ENCODE data around the gene ABHD11.

Gene ABHD11

DNA sequence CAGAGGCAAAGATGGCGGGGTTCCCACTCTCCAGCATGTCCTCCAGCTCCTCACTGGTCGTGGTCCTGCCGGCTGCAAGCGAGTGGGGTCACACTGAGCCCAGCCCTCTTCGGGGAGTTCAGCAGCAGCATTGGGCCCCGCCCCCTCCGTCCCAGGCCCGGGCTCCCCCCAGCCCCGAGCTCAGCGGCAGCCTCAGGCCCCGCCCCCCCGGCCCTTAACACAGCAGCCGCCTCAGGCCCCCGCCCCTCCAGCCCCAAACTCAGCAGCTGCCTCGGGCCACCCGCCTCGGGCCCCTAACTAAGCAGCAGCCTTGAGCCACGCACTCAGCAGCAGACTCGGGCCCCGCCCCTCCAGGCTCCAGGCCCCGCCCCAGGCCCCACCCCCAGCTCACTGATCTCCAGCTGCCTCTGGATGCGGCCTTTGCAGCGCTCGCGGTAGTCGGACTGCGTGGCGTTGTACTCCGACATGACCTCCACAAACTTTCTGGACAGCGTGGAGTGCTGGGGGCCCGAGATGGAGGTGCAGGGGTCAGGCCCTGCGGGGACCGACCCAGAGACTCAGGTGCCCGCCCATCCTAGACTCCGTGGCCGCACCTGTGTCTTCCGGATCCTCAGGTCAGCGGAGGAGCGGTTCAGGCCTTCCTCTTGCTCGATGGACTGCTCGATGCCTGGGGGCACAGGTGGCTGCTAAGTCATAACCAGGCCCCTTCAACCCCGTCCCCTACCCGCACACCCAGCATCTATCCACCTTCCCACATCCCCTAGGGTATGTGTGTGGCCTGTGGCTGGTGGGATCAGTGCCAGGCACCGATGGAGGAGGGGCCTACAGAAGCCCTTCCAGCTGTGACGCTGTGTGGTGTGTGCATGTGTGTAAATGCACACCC lies 34.6 kb downstream of the ABHD11 start:
- Histone ChIP-seq H3K9me3 (ENCODE audit: control insufficient read depth, low read length) (no peaks in the 10 kb centered on the region), H3K36me3 (ENCODE audit: control insufficient read depth, insufficient read depth, low read length, severe bottlenecking) (peaks cover 40% of the 10 kb centered on the region), H3K4me1 (ENCODE audit: control insufficient read depth, insufficient read depth, low read length) (peaks cover 6% of the 10 kb centered on the region), H3K27me3 (replicated peaks; ENCODE audit: control insufficient read depth, insufficient read depth, low read length) (no peaks in the 10 kb centered on the region), H3K9ac (ENCODE audit: low read length) (no peak overlapping the region), H3K4me3 (ENCODE audit: low read length) (no peak overlapping the region)
- no peak for DNase-seq (ENCODE audit: low read depth)

GRCh38 chr7:73703225-73703624 lies 35.4 kb downstream of the ABHD11 start:
- no peak for DNase-seq (ENCODE audit: low read depth)
- H3K9me3 ChIP-seq (ENCODE audit: control insufficient read depth, low read length), result no peaks in the 10 kb centered on the region
- H3K27me3 ChIP-seq (replicated peaks; ENCODE audit: control insufficient read depth, insufficient read depth, low read length), result no peaks in the 10 kb centered on the region
- no peak overlapping the region for H3K4me3 ChIP-seq (ENCODE audit: low read length)
- H3K4me1 ChIP-seq (ENCODE audit: control insufficient read depth, insufficient read depth, low read length), result peaks cover 6% of the 10 kb centered on the region
- peaks cover 42% of the 10 kb centered on the region for H3K36me3 ChIP-seq (ENCODE audit: control insufficient read depth, insufficient read depth, low read length, severe bottlenecking)
- H3K9ac ChIP-seq (ENCODE audit: low read length), result no peak overlapping the region

DNA sequence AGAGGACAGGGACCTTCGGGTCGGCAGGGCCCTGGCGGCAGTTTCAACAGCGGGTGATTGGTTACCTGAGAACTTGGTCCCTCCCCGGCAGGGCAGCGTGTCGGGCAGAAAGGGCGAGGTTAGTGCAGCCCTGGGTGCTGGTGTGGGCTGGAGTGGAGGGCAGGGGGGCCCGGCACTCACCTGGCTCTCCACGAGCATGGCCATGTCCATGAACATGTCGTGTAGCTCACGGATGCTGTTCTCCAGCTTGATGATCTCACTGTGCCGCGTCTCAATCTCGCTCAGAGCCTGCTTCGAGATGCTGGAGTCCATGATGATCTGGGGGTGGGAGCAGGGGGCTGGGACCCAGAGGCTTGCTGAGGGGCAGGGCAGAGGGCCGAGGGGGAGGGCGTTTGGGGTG lies 35.9 kb downstream of the ABHD11 start:
- Histone ChIP-seq H3K27me3 (replicated peaks; ENCODE audit: control insufficient read depth, insufficient read depth, low read length) (no peaks in the 10 kb centered on the region), H3K9ac (ENCODE audit: low read length) (no peak overlapping the region), H3K4me1 (ENCODE audit: control insufficient read depth, insufficient read depth, low read length) (peaks cover 6% of the 10 kb centered on the region), H3K36me3 (ENCODE audit: control insufficient read depth, insufficient read depth, low read length, severe bottlenecking) (peaks cover 47% of the 10 kb centered on the region), H3K9me3 (ENCODE audit: control insufficient read depth, low read length) (no peaks in the 10 kb centered on the region), H3K4me3 (ENCODE audit: low read length) (no peak overlapping the region)
- no peak for DNase-seq (ENCODE audit: low read depth)

- Histone ChIP-seq H3K36me3 (ENCODE audit: control insufficient read depth, insufficient read depth, low read length, severe bottlenecking) (peaks cover 51% of the 10 kb centered on the region), H3K4me3 (ENCODE audit: low read length) (no peak overlapping the region), H3K27me3 (replicated peaks; ENCODE audit: control insufficient read depth, insufficient read depth, low read length) (no peaks in the 10 kb centered on the region), H3K9ac (ENCODE audit: low read length) (no peak overlapping the region), H3K4me1 (ENCODE audit: control insufficient read depth, insufficient read depth, low read length) (peaks cover 6% of the 10 kb centered on the region), H3K9me3 (ENCODE audit: control insufficient read depth, low read length) (no peaks in the 10 kb centered on the region)
- no peak for DNase-seq (ENCODE audit: low read depth)
Measured at GRCh38 chr7:73702226-73702625, 36.4 kb downstream of the ABHD11 start.

DNA sequence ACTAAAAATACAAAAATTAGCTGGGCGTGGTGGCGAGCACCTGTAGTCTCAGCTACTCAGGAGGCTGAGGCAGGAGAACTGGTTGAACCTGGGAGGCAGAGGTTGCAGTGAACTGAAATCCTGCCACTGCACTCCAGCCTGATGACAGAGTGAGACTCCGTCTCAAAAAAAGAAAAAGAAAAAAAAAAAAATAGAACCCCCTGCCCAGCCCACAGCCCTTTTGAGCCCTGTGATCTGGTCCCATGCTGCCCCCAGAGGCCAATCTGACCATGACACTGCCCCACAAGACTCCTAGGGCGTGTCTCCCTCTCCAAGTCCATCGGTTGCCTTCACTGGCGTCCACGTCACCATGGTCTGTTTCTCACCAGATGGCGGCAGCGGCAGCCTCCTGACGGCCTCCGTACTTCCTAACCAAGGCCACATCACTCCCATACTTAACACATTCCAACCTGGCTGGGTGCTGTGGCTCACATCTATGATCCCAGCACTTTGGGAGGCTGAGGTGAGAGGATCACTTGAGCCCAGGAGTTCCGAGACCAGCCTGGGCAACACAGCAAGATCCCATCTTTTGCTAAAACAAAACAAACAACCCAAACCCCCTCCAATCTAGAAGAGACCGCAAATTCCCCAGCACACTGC lies 37.1 kb downstream of the ABHD11 start:
- no peaks in the 10 kb centered on the region for H3K9me3 ChIP-seq (ENCODE audit: control insufficient read depth, low read length)
- peaks cover 6% of the 10 kb centered on the region for H3K4me1 ChIP-seq (ENCODE audit: control insufficient read depth, insufficient read depth, low read length)
- DNase-seq (ENCODE audit: low read depth), result peak; percentile 53
- no peak overlapping the region for H3K4me3 ChIP-seq (ENCODE audit: low read length)
- H3K27me3 ChIP-seq (replicated peaks; ENCODE audit: control insufficient read depth, insufficient read depth, low read length), result no peaks in the 10 kb centered on the region
- peaks cover 56% of the 10 kb centered on the region for H3K36me3 ChIP-seq (ENCODE audit: control insufficient read depth, insufficient read depth, low read length, severe bottlenecking)
- no peak overlapping the region for H3K9ac ChIP-seq (ENCODE audit: low read length)

GRCh38 chr7:73700581-73701134 lies 37.9 kb downstream of the ABHD11 start:
- H3K9me3 ChIP-seq (ENCODE audit: control insufficient read depth, low read length), result no peaks in the 10 kb centered on the region
- peaks cover 6% of the 10 kb centered on the region for H3K4me1 ChIP-seq (ENCODE audit: control insufficient read depth, insufficient read depth, low read length)
- no peak overlapping the region for H3K4me3 ChIP-seq (ENCODE audit: low read length)
- no peak for DNase-seq (ENCODE audit: low read depth)
- H3K9ac ChIP-seq (ENCODE audit: low read length), result no peak overlapping the region
- peaks cover 64% of the 10 kb centered on the region for H3K36me3 ChIP-seq (ENCODE audit: control insufficient read depth, insufficient read depth, low read length, severe bottlenecking)
- no peaks in the 10 kb centered on the region for H3K27me3 ChIP-seq (replicated peaks; ENCODE audit: control insufficient read depth, insufficient read depth, low read length)

- Histone ChIP-seq H3K4me3 (ENCODE audit: low read length) (no peak overlapping the region), H3K27me3 (replicated peaks; ENCODE audit: control insufficient read depth, insufficient read depth, low read length) (no peaks in the 10 kb centered on the region), H3K9ac (ENCODE audit: low read length) (no peak overlapping the region), H3K36me3 (ENCODE audit: control insufficient read depth, insufficient read depth, low read length, severe bottlenecking) (peaks cover 67% of the 10 kb centered on the region), H3K4me1 (ENCODE audit: control insufficient read depth, insufficient read depth, low read length) (peaks cover 2% of the 10 kb centered on the region), H3K9me3 (ENCODE audit: control insufficient read depth, low read length) (no peaks in the 10 kb centered on the region)
- DNase-seq (ENCODE audit: low read depth), result no peak
Measured at GRCh38 chr7:73700069-73700423, 38.6 kb downstream of the ABHD11 start.

GRCh38 chr7:73699370-73700068 lies 39.1 kb downstream of the ABHD11 start:
- Histone ChIP-seq H3K36me3 (ENCODE audit: control insufficient read depth, insufficient read depth, low read length, severe bottlenecking) (peaks cover 71% of the 10 kb centered on the region), H3K4me1 (ENCODE audit: control insufficient read depth, insufficient read depth, low read length) (no peaks in the 10 kb centered on the region), H3K9me3 (ENCODE audit: control insufficient read depth, low read length) (no peaks in the 10 kb centered on the region), H3K27me3 (replicated peaks; ENCODE audit: control insufficient read depth, insufficient read depth, low read length) (no peaks in the 10 kb centered on the region), H3K9ac (ENCODE audit: low read length) (no peak overlapping the region), H3K4me3 (ENCODE audit: low read length) (no peak overlapping the region)
- DNase-seq (ENCODE audit: low read depth), result no peak

GRCh38 chr7:73698410-73698809 lies 40.2 kb downstream of the ABHD11 start:
- H3K4me1 ChIP-seq (ENCODE audit: control insufficient read depth, insufficient read depth, low read length), result no peaks in the 10 kb centered on the region
- no peak for DNase-seq (ENCODE audit: low read depth)
- H3K9ac ChIP-seq (ENCODE audit: low read length), result no peak overlapping the region
- no peak overlapping the region for H3K4me3 ChIP-seq (ENCODE audit: low read length)
- H3K9me3 ChIP-seq (ENCODE audit: control insufficient read depth, low read length), result no peaks in the 10 kb centered on the region
- no peaks in the 10 kb centered on the region for H3K27me3 ChIP-seq (replicated peaks; ENCODE audit: control insufficient read depth, insufficient read depth, low read length)
- peaks cover 80% of the 10 kb centered on the region for H3K36me3 ChIP-seq (ENCODE audit: control insufficient read depth, insufficient read depth, low read length, severe bottlenecking)

DNA sequence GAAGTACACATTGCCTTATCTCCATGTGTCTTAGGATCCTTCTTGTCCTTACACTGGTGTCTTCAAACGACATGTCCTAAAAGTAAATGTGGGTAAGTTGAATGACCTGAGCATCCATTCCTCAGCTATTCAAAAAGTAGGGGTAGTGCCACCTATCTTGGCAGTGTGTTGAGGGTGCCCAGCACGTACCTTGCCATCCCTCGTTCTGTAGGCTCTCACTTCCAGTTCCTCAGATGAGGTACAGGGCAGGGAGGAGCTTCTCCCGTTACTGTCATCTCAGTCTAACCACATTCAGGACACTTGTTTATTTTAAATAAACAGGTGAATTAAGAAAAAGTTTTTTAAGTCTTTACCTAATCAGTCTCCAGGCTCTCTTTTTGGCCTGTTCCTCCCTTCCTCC lies 42.2 kb downstream of the ABHD11 start:
- Histone ChIP-seq H3K4me3 (ENCODE audit: low read length) (no peak overlapping the region), H3K9me3 (ENCODE audit: control insufficient read depth, low read length) (no peaks in the 10 kb centered on the region), H3K9ac (ENCODE audit: low read length) (no peak overlapping the region), H3K36me3 (ENCODE audit: control insufficient read depth, insufficient read depth, low read length, severe bottlenecking) (peaks cover 87% of the 10 kb centered on the region), H3K4me1 (ENCODE audit: control insufficient read depth, insufficient read depth, low read length) (no peaks in the 10 kb centered on the region), H3K27me3 (replicated peaks; ENCODE audit: control insufficient read depth, insufficient read depth, low read length) (no peaks in the 10 kb centered on the region)
- no peak for DNase-seq (ENCODE audit: low read depth)

GRCh38 chr7:73690646-73691045 lies 48.0 kb downstream of the ABHD11 start:
- H3K4me3 ChIP-seq (ENCODE audit: low read length), result no peak overlapping the region
- H3K4me1 ChIP-seq (ENCODE audit: control insufficient read depth, insufficient read depth, low read length), result no peaks in the 10 kb centered on the region
- H3K36me3 ChIP-seq (ENCODE audit: control insufficient read depth, insufficient read depth, low read length, severe bottlenecking), result peaks cover 76% of the 10 kb centered on the region
- no peak overlapping the region for H3K9ac ChIP-seq (ENCODE audit: low read length)
- no peak for DNase-seq (ENCODE audit: low read depth)
- no peaks in the 10 kb centered on the region for H3K27me3 ChIP-seq (replicated peaks; ENCODE audit: control insufficient read depth, insufficient read depth, low read length)
- no peaks in the 10 kb centered on the region for H3K9me3 ChIP-seq (ENCODE audit: control insufficient read depth, low read length)

Data from adipocyte (in vitro differentiated cells).